ENCODE data around the gene PRKAR1B. TPM values are rescaled to one million over a fixed set of nuclear protein-coding genes. Genes with fewer than 3 reads are reported as not detected.

The PRKAR1B gene
- polyA plus RNA-seq, 1 of the 3 experiments (the other 2 are of a cell fraction): 63.7 TPM

- peaks cover 7 to 25% of the 10 kb centered on the region in 2 experiments; a peak in 3 of 4 replicates for H3K4me1 ChIP-seq (ENCODE audit: control insufficient read depth in 1 of 2, insufficient read depth in 2 of 2, low read depth in 1 of 2, low read length in 1 of 2)
- peak overlapping the region; percentile 66 to 83 for H3K4me3 ChIP-seq (ENCODE audit: low read depth in 2 of 2, low read length in 1 of 2)
- WGBS (ENCODE audit: low lambda C conversion rate): 12% methylated on average over 21 of the region's 21 CpGs
- ChIA-PET POLR2A (interaction anchor here (1.0 to 2.0 kb wide), 5 partner anchors 9 to 63 kb away, joined by 3 to 25 read pairs (median 4); no protein-coding TSS in a partner anchor), CTCF (interaction anchor here (1.3 to 1.7 kb wide), 6 partner anchors 8 to 406 kb away, joined by 4 to 10 read pairs (median 5); no protein-coding TSS in a partner anchor)
- no peaks in the 10 kb centered on the region for H3K27me3 ChIP-seq (ENCODE audit: insufficient read depth)
- peak overlapping the region; percentile 90 for H3K4me2 ChIP-seq
- H3K9me3 ChIP-seq: no peaks in the 10 kb centered on the region
- peak overlapping the region; percentile 31 for H3K9ac ChIP-seq
- no peaks in the 10 kb centered on the region for H3K9me2 ChIP-seq
- peaks cover 8 to 42% of the 10 kb centered on the region in 2 experiments for H3K36me3 ChIP-seq (replicated peaks in 1 of 2; ENCODE audit: control insufficient read depth in 1 of 2, insufficient read depth in 2 of 2, low read length in 1 of 2)
- peaks cover 66% of the 10 kb centered on the region; the same call in 1 of the 2 replicates for H3K79me2 ChIP-seq (ENCODE audit: insufficient read depth)
- no peaks in the 10 kb centered on the region for H4K20me1 ChIP-seq (ENCODE audit: insufficient read depth)
- no peaks in the 10 kb centered on the region for H3F3A ChIP-seq (replicated peaks; ENCODE audit: insufficient read depth)
- H3K27ac ChIP-seq (ENCODE audit: low read depth in 2 of 2, low read length in 1 of 2): peak overlapping the region in 1 of 2 experiments; percentile 76; a peak in 2 of 4 replicates
- H2AFZ ChIP-seq (ENCODE audit: low read depth): no peak overlapping the region
- TF ChIP-seq MXI1 (IDR thresholded peaks at IDR 0.05; ENCODE audit: low read depth, low read length) (no peak; the same call in none of the 2 replicates), NFIC (IDR thresholded peaks at IDR 0.05; ENCODE audit: borderline replicate concordance) (no peak), SMC3 (IDR thresholded peaks at IDR 0.05; ENCODE audit: low read depth, low read length) (peak; percentile 12; the same call in 1 of the 2 replicates), RAD21 (IDR thresholded peaks at IDR 0.05; ENCODE audit: low read length) (peak; percentile 35; the same call in 1 of the 2 replicates), MAX (IDR thresholded peaks at IDR 0.05; ENCODE audit: low read depth) (0 out of 2 replicates have a peak, but pooled peaks have one; percentile 19), PBX3 (IDR thresholded peaks at IDR 0.05) (no peak), FOSL2 (IDR thresholded peaks at IDR 0.05; ENCODE audit: borderline replicate concordance, low read depth) (no peak)
- DNase-seq: peak; percentile 82
These were observed 852 bp upstream of the PRKAR1B start for GRCh38 chr7:727806-728460.

GRCh38 chr7:726854-727103 is 302 bp downstream of the PRKAR1B start:
- H3K4me1 ChIP-seq (ENCODE audit: control insufficient read depth in 1 of 2, insufficient read depth in 2 of 2, low read depth in 1 of 2, low read length in 1 of 2): peaks cover 7 to 20% of the 10 kb centered on the region in 2 experiments; a peak in 3 of 4 replicates
- peak overlapping the region; percentile 60 for H3K9ac ChIP-seq
- DNase-seq: no peak
- POLR2A ChIA-PET: interaction anchor here (1.4 to 2.0 kb wide), 2 partner anchors 30 to 41 kb away, joined by 4 to 25 read pairs; no protein-coding TSS in a partner anchor
- H3K36me3 ChIP-seq (replicated peaks in 1 of 2; ENCODE audit: control insufficient read depth in 1 of 2, insufficient read depth in 2 of 2, low read length in 1 of 2): peaks cover 7 to 37% of the 10 kb centered on the region in 2 experiments
- 0% methylated on average over 13 of the region's 39 CpGs for WGBS (ENCODE audit: low lambda C conversion rate)
- no peaks in the 10 kb centered on the region for H3F3A ChIP-seq (replicated peaks; ENCODE audit: insufficient read depth)
- H3K4me2 ChIP-seq: peak overlapping the region; percentile 95; the same call in 1 of the 2 replicates
- H3K79me2 ChIP-seq (ENCODE audit: insufficient read depth): peaks cover 55% of the 10 kb centered on the region; the same call in 1 of the 2 replicates
- peak overlapping the region; percentile 73 to 83 for H3K4me3 ChIP-seq (ENCODE audit: low read depth in 2 of 2, low read length in 1 of 2)
- no peaks in the 10 kb centered on the region for H3K9me2 ChIP-seq
- no peak overlapping the region for H2AFZ ChIP-seq (ENCODE audit: low read depth)
- peak overlapping the region; percentile 50 to 76; a peak in 3 of 4 replicates for H3K27ac ChIP-seq (ENCODE audit: low read depth in 2 of 2, low read length in 1 of 2)
- H3K9me3 ChIP-seq: no peaks in the 10 kb centered on the region
- H4K20me1 ChIP-seq (ENCODE audit: insufficient read depth): no peaks in the 10 kb centered on the region
- H3K27me3 ChIP-seq (ENCODE audit: insufficient read depth): no peaks in the 10 kb centered on the region
- CTCF ChIA-PET: interaction anchor here (0.6 to 1.4 kb wide), 4 partner anchors 10 to 394 kb away, joined by 3 to 5 read pairs (median 4); no protein-coding TSS in a partner anchor
- TF ChIP-seq FOXJ3 (CRISPR knock-in tag; IDR thresholded peaks at IDR 0.05) (no peak), REST (IDR thresholded peaks at IDR 0.05; ENCODE audit: low read depth, low read length) (no peak), FOSL2 (IDR thresholded peaks at IDR 0.05; ENCODE audit: borderline replicate concordance, low read depth) (no peak), TAF1 (IDR thresholded peaks at IDR 0.05; ENCODE audit: borderline replicate concordance, low read depth, low read length) (no peak), FOXM1 (IDR thresholded peaks at IDR 0.05; ENCODE audit: low read depth) (no peak), RXRA (IDR thresholded peaks at IDR 0.05; ENCODE audit: borderline replicate concordance, low read depth) (no peak), CHD2 (IDR thresholded peaks at IDR 0.05; ENCODE audit: low read length, partially characterized antibody) (no peak), IRF3 (IDR thresholded peaks at IDR 0.05; ENCODE audit: low read depth, low read length) (no peak), PBX3 (IDR thresholded peaks at IDR 0.05) (no peak), EZH2phosphoT487 (IDR thresholded peaks at IDR 0.05; ENCODE audit: borderline replicate concordance, low read depth) (no peak)
